HepG2 (cell line): ENCODE measurements around the gene CSNK1D. TPM values are rescaled to one million over a fixed set of nuclear protein-coding genes. Genes with fewer than 3 reads are reported as not detected.

ENCODE experiments used
- KLF6 ChIP-seq: IDR thresholded peaks from 2 replicates; pipeline ENCODE4 v1.8.0; 2016; ENCODE audit warnings: missing biosample characterization, missing genetic modification reagents
- LCORL ChIP-seq, 2 experiments: fragments of 450-650 bp in 1 of 2; sonication (generic) in 1 of 2; formaldehyde crosslinking in 1 of 2; IDR thresholded peaks; 2 replicates each; pipeline versions ENCODE4 v1.5.0 to v1.6.1; 2017 to 2020; ENCODE audit warnings: antibody characterized with exemption in 1 of 2, missing genetic modification reagents in 1 of 2
- MXD1 ChIP-seq: sonication (generic); formaldehyde crosslinking; IDR thresholded peaks from 2 replicates; pipeline ENCODE4 v1.4.0; 2020; ENCODE audit warnings: mild to moderate bottlenecking, missing genetic modification reagents
- NCOA2 ChIP-seq: sonication (generic); formaldehyde crosslinking; IDR thresholded peaks from 2 replicates; pipeline ENCODE4 v1.8.0; 2022; ENCODE audit warnings: inconsistent platforms
- NFIC ChIP-seq: IDR thresholded peaks from 2 replicates; pipeline ENCODE4 v1.6.1; 2012; ENCODE audit warnings: mild to moderate bottlenecking, low read length, inconsistent platforms
- SNRNP70 ChIP-seq: fragments of 200-400 bp; formaldehyde crosslinking; IDR thresholded peaks from 2 replicates; pipeline ENCODE4 v1.6.1; 2017; ENCODE audit warnings: mild to moderate bottlenecking, low read depth, low read length, moderate library complexity
- SOX13 ChIP-seq, 3 experiments: fragments of 450-650 bp in 1 of 3; sonication (generic) in 1 of 3; formaldehyde crosslinking in 1 of 3; IDR thresholded peaks in 2 of 3; conservative IDR thresholded peaks in 1 of 3; 2 replicates each; pipeline versions ENCODE4 v1.5.0 to v1.6.1; 2016 to 2020; ENCODE audit warnings: antibody characterized with exemption in 1 of 3, mild to moderate bottlenecking in 1 of 3, missing compliant biosample characterization in 1 of 3, missing genetic modification reagents in 1 of 3, moderate library complexity in 1 of 3
- UBTF ChIP-seq: sonication (generic); formaldehyde crosslinking; IDR thresholded peaks from 2 replicates; pipeline ENCODE4 v1.4.0; 2020; ENCODE audit warnings: mild to moderate bottlenecking, missing genetic modification reagents
- YY1 ChIP-seq: IDR thresholded peaks from 2 replicates; pipeline ENCODE4 v1.6.1; 2011; ENCODE audit warnings: low read length, low read depth, moderate library complexity, mild to moderate bottlenecking; ENCODE audit not compliant: insufficient read depth, insufficient replicate concordance
- ZBTB3 ChIP-seq: sonication (generic); formaldehyde crosslinking; IDR thresholded peaks from 2 replicates; pipeline ENCODE4 v1.4.0; 2020; ENCODE audit warnings: low read depth, mild to moderate bottlenecking, moderate library complexity, missing genetic modification reagents, borderline replicate concordance
- ZEB1 ChIP-seq: IDR thresholded peaks from 2 replicates; pipeline ENCODE4 v1.6.1; 2012; ENCODE audit warnings: mild to moderate bottlenecking, low read depth, inconsistent platforms; ENCODE audit not compliant: insufficient replicate concordance
- ZNF205 ChIP-seq: IDR thresholded peaks from 2 replicates; pipeline ENCODE4 v1.6.1; 2018; ENCODE audit warnings: missing biosample characterization, missing genetic modification reagents
- ZNF382 ChIP-seq: sonication (generic); formaldehyde crosslinking; IDR thresholded peaks from 2 replicates; pipeline ENCODE4 v1.5.0; 2020; ENCODE audit warnings: missing genetic modification reagents, mild to moderate bottlenecking, borderline replicate concordance
- ZNF710 ChIP-seq: sonication (generic); formaldehyde crosslinking; IDR thresholded peaks from 2 replicates; pipeline ENCODE4 v1.5.0; 2020; ENCODE audit warnings: mild to moderate bottlenecking, missing genetic modification reagents, borderline replicate concordance
- ZNF768 ChIP-seq: sonication (generic); formaldehyde crosslinking; IDR thresholded peaks from 2 replicates; pipeline ENCODE4 v1.4.0; 2020; ENCODE audit warnings: missing genetic modification reagents
- ZNF770 ChIP-seq: sonication (generic); formaldehyde crosslinking; IDR thresholded peaks from 2 replicates; pipeline ENCODE4 v1.5.0; 2020; ENCODE audit warnings: mild to moderate bottlenecking, missing genetic modification reagents
- polyA plus RNA-seq, 8 experiments: library from polyadenylated mRNA; depleted of rRNA in 3 of 8; stranded (reverse) in 7 of 8; unstranded in 1 of 8; fragments of >200 nt; fragmentation: Illumina TruSeq in 4 of 8; extraction: Trizol in 4 of 8; gene quantifications; 2 replicates each; pipeline versions ENCODE4 v1.2.1 to v1.2.3, GENCODE V29; 2011 to 2016; ENCODE audit warnings: low read depth in 4 of 8, missing spikeins in 1 of 8, mixed read lengths in 1 of 8; ENCODE audit not compliant: insufficient read depth in 1 of 8
- total RNA-seq, 5 experiments: library from RNA; depleted of rRNA; stranded (reverse); fragments of >200 nt; fragmentation: Illumina TruSeq; extraction: Trizol; gene quantifications; 2 replicates each; pipeline ENCODE4 v1.2.3, GENCODE V29; 2016; ENCODE audit warnings: low read depth in 1 of 5

Gene CSNK1D
- total and polyA plus RNA-seq, 2 of the 13 experiments (the other 11 are each of a cell fraction or from before 2014, with no cell fraction given), result 31.5 to 128 TPM

- TF ChIP-seq YY1 (no peak), ZNF382 (CRISPR knock-in tag) (no peak), ZNF770 (CRISPR knock-in tag) (peak; percentile 44; the same call in 1 of the 2 replicates), NFIC (no peak), SOX13 (IDR thresholded peaks at IDR 0.05) (no peak; the same call in 1 of the 2 replicates), SOX13 (CRISPR knock-in tag; conservative IDR thresholded peaks at IDR 0.05 in 1 of 2, IDR thresholded peaks at IDR 0.05 in 1 of 2) (peak in 1 of 2 experiments; percentile 43; a peak in 2 of 4 replicates), ZNF205 (CRISPR knock-in tag) (0 out of 2 replicates have a peak, but pooled peaks have one; percentile 22), LCORL (IDR thresholded peaks at IDR 0.05) (no peak), LCORL (CRISPR knock-in tag; IDR thresholded peaks at IDR 0.05) (peak; percentile 72; the same call in 1 of the 2 replicates), SNRNP70 (no peak), ZNF710 (CRISPR knock-in tag) (peak; percentile 21; the same call in 1 of the 2 replicates), NCOA2 (peak; percentile 36; the same call in 1 of the 2 replicates), ZBTB3 (no peak), UBTF (peak; percentile 34), ZNF768 (CRISPR knock-in tag) (no peak), MXD1 (CRISPR knock-in tag) (0 out of 2 replicates have a peak, but pooled peaks have one; percentile 4), ZEB1 (peak; percentile 92), KLF6 (CRISPR knock-in tag) (0 out of 2 replicates have a peak, but pooled peaks have one; percentile 30)
These were observed 36.4 kb upstream of the CSNK1D start (continued) for GRCh38 chr17:82309656-82310570.
